CD4-positive, alpha-beta T cell treated with Interleukin-17A for 4 hours (primary cell): ENCODE data around the gene CYSTM1.
"Not testable (repeated sequence)": the region's sequence is repeated elsewhere in the genome, so short reads cannot be mapped to it uniquely, and the experiment has no call there.

Source experiments
- DNase-seq: peaks from one replicate; pipeline ENCODE4 v3.0.0-alpha.2; 2020; ENCODE audit warnings: mixed read lengths

The CYSTM1 gene

DNA sequence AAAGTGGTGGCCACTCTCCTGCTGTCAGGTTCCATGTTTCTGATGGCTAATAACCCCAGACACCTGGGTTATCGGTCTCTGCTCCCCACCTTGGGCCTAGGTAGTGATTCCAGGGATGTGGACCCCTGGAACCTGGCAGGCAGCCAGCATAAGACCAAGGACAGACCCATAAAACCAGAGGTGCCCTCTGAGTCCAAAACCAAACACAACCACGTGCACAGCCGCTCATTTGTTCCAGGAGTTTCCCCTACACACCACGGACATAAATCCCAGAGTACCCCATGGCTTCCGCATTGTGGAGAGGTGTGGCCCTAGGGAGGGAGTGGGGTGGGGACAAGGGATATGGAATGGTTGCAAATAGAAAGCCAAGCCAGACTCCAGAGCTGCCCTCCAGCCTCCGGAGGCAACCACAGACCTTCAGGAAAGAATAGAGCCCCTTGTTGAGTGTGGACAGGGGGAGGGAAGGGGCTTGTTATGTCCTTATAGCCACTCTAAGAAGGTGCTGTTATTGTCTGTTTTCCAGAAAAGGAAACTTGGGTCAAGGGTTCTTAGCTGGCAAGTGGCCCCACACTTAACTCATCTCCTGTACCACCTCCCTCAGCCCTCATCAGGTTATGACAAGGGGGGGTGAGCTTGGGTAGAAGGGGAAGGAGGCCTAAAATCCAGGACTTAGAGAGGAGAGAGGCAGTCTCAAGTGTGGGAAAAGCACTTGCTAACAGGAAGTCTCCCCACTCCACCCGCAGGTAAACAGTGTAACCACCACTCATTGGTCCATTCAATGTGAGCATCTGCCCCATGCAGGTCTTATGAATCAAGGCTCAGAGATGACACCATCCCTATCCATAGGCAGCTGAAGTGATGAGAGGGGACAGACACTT lies 23.6 kb upstream of the CYSTM1 start:
- DNase-seq, result no peak

GRCh38 chr5:140152022-140152999 lies 22.7 kb upstream of the CYSTM1 start:
- DNase-seq, result no peak

DNA sequence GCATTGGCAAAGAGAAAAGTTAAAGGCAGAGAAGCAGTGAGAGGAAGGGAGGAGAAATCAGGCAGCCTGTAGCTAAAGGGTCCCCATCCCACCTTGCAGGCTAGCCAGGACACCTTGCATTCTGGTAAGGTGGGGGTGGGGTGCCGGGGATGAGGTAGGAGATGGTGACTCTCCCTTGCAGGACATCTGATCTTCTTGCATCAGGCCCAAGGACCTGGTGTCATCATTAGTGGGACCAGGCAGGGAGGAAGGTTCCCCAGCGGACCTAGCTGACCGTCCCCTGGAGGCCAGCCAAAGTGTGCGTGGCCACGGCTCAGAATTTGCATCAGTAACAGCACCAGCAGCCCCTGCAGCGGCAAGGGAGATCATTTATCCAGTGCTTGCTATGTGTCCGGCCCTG lies 21.7 kb upstream of the CYSTM1 start:
- no peak for DNase-seq

DNA sequence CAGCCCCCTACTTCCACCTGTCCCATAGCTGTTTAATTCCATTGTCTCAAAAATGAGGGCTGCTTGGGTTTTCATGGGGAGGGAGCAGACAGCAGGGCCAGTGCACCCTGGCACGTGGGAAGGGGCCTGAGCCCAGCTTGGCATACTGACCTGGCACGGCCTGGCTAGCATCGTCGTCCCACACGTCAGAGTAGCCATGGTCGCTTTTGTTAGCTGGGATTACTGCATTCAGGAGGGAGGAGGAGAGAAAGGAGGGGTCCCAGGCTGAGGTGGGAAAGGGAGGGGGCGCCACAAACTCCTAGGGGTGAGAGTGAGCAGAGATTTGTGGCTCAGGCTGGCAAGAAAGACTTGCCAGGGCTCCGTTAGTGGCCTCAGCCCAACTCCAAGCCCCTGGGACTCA lies 21.1 kb upstream of the CYSTM1 start:
- DNase-seq, result no peak

- not testable (repeated sequence) for DNase-seq
Observed at GRCh38 chr5:140154710-140155381, 20.1 kb upstream of the CYSTM1 start.

- peak; percentile 90 for DNase-seq
Observed at GRCh38 chr5:140157032-140157781, 17.8 kb upstream of the CYSTM1 start.

DNA sequence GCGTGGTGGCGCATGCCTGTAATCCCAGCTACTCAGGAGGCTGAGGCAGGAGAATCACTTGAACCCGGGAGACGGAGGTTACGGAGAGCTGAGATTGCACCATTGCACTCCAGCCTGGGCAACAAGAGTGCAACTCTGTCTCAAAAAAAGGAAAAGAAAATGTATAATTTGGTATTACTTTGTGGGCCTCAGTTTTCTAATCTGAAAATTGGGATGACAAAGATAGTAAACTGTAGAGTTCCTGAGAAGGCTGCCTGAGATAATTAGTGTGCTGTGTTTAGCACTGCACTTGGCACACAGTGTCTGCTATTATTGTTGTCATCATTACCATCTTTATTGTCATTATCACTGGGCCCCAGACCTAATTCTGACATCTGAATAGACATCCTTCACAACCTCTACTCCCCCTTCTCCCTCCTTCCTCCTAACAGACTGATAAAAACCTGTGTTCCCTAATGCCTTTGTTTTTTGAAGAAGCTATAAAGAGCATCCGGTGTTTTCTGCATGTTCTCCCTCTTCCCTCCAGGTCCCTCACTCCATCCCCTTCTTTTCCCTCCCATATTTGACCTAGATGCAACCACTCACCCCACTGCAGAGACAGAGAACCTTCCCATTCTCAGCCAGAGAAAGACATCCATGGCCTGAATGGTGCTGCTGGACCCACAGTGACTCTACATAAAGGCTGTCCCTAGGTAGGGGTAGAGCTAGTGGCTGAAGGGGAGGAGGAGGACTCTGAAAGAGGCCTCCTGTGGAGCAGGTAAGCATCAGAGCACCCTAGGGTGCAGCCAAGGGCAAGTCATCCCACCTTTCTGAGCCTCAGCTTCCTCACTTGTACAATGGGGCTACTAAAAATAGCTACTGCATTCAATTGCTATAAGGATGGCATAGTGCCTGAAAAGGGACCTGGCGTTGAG lies 15.7 kb upstream of the CYSTM1 start:
- no peak for DNase-seq

DNA sequence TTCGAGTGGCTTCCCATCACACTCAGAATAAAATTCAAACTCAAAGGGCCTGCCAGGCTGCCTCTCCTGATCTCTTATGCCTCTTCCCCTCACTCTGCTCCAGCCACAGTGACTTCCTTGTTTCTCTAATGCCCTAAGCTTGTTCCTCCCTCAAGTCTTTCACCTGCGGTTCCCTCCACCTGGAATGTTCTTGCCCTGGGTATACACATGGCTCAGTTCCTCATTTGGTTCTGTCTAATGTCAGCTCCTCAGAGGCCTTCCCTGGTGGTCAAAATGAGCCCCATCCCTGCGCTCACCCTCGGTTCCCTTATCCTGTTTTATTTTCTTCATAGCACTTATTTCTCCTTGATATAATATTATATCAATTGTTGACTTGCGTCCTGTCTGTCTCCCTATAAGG lies 12.7 kb upstream of the CYSTM1 start:
- no peak for DNase-seq

DNA sequence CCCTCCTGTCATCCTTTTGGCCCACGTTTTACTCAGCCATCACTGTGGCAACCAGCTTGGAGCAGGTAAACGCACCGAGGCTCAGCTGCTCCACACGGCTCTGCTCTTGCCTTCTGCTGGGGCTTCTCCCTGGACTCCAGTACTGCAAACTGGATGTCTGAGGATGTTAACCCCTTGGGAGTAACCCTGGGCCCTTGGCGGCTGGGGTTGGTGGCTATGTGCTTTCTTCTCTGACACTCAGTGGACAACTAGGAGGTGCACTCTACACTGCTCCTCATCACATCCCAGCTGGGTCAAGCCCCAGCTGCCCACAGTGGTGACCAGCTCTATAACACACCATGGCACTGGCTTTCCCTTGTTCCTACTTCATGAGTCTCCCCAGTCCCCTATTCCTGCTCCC lies 12.2 kb upstream of the CYSTM1 start:
- no peak for DNase-seq

- no peak for DNase-seq
Observed at GRCh38 chr5:140165101-140165922, 9.7 kb upstream of the CYSTM1 start.

- no peak for DNase-seq
Observed at GRCh38 chr5:140165923-140166270, 9.1 kb upstream of the CYSTM1 start.

DNA sequence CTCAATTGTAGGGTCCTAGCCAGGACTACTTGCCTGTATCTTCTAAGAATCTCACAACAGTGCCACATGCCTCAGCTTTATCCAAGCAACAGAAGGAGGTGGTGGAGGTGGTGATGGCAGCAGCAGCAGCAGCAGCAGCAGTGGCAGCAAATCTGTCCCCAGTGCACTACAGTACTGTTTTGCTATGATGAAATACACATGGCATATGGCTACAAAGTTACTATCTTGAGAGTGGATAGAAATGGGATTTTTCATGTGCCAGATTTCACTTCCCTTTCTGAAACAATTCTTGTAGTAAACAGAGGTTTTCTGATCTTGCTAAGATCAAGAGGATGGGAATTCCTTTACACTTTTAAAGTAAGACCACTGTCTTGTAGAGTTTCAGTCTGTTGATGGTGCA lies 8.1 kb upstream of the CYSTM1 start:
- DNase-seq, result no peak

DNA sequence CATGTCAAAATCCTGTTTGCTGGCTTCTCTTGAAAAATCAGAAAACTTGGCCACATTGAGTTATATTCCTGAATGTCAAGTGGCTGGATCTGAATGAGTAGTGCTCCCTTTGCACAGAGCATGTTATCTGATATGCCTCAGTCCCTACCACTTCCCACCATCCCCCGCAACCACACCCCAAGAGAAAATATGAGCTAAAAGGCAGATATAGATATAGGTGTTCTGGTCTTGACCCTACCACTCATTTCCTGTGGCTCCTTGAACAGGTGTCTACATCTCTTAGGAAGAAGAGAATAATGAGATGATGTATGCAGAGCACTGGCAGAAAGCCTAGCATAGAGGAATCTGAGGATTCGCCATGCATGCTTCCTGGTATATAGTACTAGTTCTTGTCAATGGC lies 6.6 kb upstream of the CYSTM1 start:
- DNase-seq, result no peak

- no peak for DNase-seq
Observed at GRCh38 chr5:140169410-140169809, 5.6 kb upstream of the CYSTM1 start.

- no peak for DNase-seq
Observed at GRCh38 chr5:140172483-140172882, 2.5 kb upstream of the CYSTM1 start.

DNA sequence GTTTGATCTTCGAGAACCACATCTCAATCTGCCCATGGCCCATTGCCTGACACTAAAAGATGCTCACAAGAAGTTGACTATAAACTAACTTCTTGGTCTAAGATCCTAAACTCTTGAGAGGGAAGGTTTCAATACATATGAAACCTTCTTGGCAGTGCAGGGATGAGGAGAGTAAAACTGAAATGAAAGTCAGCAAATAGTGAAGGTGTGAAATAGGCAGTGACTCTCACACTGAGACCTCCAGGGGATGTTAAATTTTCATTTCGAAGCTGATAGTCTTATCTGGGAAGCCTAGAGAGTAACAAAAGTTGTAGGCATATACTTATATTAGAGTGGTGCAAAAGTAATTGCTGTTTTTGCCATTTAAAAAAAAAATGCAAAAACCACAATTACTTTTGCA lies 974 bp upstream of the CYSTM1 start:
- DNase-seq, result no peak

DNA sequence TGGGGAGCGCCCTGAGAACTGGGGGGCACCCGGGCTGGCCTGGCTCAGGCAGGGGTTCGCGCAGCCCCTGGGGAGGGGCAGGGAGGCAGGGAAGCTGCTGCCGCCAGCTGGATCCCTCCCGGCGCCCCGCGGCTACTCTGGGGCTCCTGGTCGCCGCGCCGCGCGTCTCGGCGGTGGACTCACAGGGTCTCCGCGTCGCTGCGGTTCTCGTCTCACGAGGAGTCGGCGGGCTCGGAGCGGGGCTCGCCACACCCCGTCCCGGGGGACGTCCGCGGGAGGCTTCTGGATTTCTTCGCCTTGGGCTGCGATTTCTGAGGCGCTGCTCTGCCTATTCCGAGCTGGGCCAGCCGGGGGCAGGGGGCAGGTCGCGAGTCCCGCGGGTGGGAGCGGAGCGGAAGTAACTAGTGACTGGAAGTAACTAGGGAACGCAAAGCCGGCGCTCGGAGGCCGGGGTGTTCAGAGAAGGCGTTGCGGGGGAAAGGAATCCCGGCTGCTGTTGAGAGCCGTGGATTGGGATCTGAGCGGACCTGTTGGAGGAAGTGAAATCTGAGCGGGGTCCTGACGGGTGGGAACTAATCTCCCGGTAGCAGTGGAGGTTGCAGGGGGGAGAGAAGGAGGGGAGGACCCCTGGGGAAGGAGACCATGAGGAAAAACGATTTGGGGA lies 511 bp downstream of the CYSTM1 start:
- peak; percentile 69 for DNase-seq

- no peak for DNase-seq
Observed at GRCh38 chr5:140176031-140176387, 1.0 kb downstream of the CYSTM1 start.

DNA sequence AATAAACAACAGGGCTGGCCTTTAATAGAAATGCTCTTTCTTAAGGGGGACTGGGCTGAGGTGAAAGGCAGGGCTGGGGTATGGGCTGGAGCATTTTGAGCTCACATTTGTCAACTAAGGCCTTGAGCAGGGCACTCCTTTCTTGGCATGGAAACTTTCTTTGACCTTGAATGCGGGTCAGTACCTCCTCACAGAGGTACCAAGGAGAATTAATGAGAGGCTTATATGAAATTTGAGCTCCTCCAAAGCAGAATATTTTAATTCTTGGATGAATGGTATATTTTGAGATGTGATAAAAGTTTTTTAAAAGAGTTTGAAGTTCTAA lies 3.1 kb downstream of the CYSTM1 start:
- no peak for DNase-seq

DNA sequence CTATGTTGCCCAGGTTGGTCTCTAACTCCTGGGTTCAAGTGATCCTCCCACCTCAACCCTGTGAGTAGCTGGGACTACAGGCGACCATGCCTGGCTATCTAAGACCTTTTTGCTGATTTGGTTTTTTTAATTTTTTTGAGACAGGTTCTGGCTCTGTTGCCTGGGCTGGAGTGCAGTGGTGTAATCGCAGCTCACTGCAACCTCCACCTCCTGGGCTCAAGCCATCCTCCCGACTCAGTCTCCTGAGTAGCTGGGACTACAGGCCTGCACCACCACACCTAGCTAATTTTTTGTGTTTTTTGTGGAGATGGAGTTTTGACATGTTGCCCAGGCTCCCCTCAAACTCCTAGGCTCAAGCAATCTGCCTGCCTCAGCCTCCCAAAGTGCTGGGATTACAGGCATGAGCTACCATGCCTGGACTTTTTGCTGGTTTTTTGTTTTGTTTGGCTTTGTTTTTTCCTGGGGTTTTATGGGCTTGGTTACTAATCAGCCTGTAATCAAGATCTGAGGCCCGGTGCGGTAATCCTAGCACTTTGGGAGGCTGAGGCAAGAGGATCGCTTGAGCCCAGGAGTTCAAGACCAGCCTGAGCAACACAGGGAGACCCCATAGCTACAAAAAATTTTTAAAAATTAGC lies 3.6 kb downstream of the CYSTM1 start:
- DNase-seq, result no peak
